ENCODE results near the gene PRICKLE4.
"Not testable (repeated sequence)": the region's sequence is repeated elsewhere in the genome, so short reads cannot be mapped to it uniquely, and the experiment has no call there.

The PRICKLE4 gene

DNA sequence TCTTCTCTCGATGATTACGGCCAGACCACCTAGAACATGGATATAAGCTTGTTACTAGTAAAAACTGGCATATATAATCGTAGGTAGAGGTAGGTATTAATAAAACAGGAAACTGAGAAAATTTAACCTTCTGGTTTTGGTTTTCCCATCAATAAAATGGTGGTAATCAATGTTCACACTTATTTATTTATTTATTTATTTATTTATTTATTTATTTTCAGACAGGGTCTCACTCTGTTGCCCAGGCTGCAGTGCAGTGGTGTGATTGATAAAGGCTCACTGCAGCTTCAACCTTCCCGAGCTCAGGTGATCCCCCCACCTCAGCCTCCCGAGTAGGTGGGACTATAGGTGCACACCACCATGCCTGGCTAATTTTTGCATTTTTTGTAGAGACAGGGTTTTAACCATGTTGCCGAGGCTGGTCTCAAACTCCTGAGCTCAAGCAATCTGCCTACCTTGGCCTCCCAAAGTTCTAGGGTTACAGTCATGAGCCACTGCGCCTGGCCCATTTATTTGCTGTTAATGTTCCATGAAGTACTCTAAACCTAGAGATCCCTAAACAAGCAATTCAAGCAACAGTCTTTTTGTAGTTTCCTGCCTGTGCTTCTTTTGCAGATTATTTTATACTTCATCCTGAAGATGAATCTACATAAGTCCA lies 18.4 kb downstream of the PRICKLE4 start:
- no peak for DNase-seq (ENCODE audit: low read depth)

- no peak for DNase-seq (ENCODE audit: low read depth)
These were observed 19.0 kb downstream of the PRICKLE4 start for GRCh38 chr6:41799559-41799911.

DNA sequence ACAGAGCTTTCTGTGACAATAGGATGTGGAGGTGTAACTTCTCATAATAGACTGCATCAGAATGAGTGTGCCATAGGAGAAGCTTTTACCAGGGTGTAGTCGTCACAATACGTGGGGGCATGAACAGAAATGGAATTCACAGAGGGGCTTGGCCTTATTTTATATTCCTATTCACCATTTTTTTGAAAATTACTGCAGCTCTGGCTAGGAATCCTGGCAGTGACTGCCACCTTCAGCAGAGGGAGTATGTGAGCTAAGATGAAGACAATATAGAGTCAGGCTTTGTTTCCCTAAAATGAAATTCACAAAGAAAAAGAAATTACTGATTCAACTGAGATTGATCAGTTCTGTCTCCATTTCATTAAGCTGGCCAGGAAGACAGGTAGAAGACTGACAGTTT lies 20.8 kb downstream of the PRICKLE4 start:
- no peak for DNase-seq (ENCODE audit: low read depth)

GRCh38 chr6:41805830-41806774 lies 25.5 kb downstream of the PRICKLE4 start:
- no peak for DNase-seq (ENCODE audit: low read depth)

- no peak for DNase-seq (ENCODE audit: low read depth)
These were observed 30.5 kb downstream of the PRICKLE4 start for GRCh38 chr6:41811095-41811494.

GRCh38 chr6:41811946-41812345 lies 31.4 kb downstream of the PRICKLE4 start:
- DNase-seq (ENCODE audit: low read depth) = not testable (repeated sequence)

GRCh38 chr6:41813469-41813868 lies 32.9 kb downstream of the PRICKLE4 start:
- DNase-seq (ENCODE audit: low read depth) = no peak

DNA sequence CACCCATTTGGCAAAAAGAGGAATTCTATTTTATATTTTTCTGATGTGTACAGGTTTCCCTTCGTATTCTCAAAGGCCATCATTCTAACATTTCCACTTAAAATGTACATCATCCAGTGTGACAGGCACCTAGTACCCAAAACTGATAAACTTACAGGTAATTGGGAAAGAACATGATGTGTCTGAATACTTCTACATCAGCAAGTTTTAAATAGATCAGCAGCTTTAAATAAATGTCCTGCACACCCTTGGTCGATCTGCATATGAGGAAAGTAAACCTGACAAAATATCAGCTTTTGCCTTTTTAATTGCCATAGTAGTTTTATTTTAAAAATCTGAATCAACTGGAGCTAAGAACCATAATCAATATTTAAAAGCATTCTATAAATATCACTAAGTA lies 33.4 kb downstream of the PRICKLE4 start:
- DNase-seq (ENCODE audit: low read depth) = no peak

DNA sequence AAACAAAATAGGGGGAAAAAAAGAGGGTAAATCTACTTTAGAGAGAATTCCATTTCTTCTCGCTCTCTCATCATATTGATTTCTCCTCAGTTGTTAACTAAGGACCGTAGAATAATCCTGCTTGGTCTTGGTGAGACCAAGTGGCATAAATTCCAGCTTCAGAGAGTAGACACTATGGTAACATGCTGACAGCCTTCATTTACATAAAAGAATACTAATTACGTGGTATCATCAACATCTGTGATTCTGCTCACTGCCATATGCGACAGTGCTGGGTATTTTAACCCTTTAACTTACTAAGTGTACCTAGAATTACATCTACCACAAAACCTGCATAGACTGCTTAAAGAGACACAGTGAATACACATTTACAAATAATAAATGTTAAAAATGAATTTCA lies 34.0 kb downstream of the PRICKLE4 start:
- DNase-seq (ENCODE audit: low read depth) = no peak

GRCh38 chr6:41815587-41815986 lies 35.0 kb downstream of the PRICKLE4 start:
- no peak for DNase-seq (ENCODE audit: low read depth)

DNA sequence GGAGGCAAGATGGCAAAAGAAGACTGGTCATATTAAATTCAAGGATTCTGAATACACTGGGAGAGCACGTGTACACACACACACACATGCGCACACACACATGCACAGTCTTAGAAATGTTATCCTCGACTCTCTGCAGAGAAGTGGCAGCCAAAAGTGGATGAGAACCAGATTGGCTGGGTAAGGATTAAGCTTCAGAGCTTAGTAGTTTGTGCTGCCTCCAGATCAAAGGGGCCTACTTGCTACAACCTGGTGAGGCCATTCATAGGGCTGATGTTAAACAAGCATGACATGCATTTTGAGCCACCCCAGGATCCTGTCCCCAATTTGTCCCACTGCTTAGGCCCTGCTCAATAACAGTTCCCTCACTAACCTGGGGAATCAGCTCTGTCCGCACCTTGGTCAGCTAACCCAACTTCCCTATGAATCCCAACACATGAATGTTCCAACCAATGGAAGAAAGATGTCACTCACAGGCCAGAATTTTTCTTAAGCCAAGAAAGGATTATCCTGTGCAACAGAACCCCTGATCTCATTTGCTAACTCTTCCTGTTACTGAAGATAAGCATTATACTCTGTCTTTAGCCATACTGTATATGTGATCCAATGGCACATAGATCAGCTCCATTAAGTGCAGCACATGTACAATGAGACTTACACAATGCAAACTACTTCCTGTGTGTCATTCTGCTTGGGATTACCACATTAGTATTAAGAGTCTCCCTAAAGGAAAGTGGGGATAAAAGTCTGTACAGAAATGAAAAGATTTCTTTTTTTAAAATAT lies 37.9 kb downstream of the PRICKLE4 start:
- DNase-seq (ENCODE audit: low read depth) = no peak

GRCh38 chr6:41821266-41821665 lies 40.7 kb downstream of the PRICKLE4 start:
- no peak for DNase-seq (ENCODE audit: low read depth)

DNA sequence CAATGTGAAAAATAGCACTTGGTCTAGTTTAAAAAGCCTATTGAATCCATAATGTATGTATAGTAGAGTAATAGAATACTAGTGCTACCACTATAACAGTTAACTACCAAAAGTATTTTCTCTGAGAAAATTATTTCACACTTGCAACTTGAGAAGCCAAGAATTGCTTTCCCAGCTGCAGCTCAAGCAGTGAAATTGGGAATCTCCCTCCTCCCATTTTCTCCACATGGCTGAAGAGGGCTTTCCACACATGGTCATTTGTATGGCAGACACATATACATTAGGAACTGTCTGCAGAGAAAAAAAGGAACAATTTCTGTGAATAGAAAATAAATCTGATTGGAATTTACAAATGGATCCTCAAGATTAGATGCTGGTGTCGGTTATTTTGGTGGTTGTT lies 41.4 kb downstream of the PRICKLE4 start:
- no peak for DNase-seq (ENCODE audit: low read depth)

DNA sequence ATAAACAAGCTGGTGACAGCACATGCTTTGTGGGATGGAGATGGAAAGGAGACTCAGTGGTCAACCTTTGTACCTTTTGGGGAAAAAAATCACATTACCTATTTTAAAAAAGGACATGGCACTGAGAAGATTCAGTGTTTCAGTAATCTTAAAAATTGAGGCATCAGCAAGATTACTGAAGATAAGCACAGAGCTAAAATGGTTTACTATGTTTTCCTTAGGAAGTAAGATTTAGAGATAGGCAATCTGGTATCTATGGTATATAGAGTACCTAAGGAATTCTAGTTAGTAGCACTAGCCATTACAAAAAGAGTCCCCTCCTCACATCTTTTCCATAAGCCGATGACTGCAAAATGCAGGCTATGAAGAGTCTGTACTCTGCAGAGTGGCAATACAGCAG lies 42.6 kb downstream of the PRICKLE4 start:
- no peak for DNase-seq (ENCODE audit: low read depth)

DNA sequence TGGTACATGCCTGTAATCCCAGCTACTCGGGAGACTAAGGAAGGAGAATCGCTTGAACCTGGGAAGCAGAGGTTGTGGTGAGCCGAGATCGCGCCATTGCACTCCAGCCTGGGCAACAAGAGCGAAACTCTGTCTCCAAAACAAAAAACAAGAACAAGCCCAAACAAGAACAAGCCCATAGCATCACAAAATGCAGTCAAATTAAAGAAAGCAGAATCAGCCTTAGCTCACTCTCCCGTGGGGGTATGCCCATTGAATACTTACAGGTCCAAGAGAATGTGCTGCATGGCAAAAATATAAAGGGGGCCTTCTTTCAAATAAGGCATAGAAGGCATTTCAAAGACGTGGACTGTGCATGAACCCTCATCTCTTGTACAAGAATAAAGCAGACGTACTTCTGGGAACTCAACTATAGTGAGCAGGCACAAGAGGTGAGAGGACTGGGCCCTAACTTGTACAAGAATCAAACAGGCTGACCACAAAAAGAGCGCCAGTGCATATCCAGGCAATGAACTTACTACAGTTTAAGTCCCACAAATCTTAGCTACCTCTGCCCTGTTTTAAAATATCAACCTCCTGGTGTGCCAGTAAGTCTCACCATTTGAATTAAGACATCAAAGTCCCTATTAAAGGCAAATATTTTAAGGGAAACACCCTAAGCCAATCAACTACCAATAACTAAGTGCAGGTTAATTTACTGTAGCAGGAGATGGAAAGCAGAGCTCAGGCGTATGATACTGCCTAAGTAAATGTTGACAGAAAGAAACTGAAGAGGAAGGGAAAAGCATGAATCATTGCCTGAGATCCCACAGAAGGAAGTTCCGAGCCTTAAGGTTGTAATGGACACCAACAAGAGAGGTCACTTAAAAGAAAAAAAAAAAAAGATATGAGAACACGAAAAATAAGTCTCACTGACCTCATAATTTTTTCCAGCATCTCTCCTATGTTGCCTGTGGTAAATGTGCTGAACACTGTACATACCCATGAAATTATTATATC lies 44.3 kb downstream of the PRICKLE4 start:
- DNase-seq (ENCODE audit: low read depth) = no peak

GRCh38 chr6:41826343-41827022 lies 45.9 kb downstream of the PRICKLE4 start:
- DNase-seq (ENCODE audit: low read depth) = no peak

GRCh38 chr6:41832263-41832662 lies 51.7 kb downstream of the PRICKLE4 start:
- no peak for DNase-seq (ENCODE audit: low read depth)

DNA sequence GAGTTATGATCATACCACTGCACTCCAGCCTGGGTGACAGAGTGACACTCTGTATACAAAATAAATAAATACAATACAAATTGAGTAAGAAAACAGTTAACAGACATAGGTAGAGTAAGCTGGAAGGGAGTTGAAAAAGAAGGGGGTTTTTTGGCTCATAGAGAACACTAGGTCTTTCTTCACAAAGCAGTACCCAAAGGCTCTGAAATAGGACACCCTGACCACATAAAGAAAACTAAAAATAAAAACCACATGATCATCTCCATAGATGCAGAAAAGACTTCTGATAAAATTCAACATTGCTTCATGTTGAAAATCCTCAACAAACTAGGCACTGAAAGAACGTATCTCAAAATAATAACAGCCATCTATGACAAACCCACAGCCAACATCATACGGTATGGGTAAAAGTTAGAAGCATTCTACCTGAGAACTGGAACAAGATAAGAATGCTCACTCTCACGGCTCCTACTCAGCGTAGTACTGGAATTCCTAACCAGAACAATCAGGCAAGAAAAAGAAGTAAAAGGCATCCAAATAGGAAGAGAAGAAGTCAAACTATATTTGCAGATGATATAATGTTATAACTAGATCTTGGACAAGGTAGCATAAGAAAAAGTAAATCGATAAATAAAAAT lies 55.6 kb downstream of the PRICKLE4 start:
- DNase-seq (ENCODE audit: low read depth) = no peak

DNA sequence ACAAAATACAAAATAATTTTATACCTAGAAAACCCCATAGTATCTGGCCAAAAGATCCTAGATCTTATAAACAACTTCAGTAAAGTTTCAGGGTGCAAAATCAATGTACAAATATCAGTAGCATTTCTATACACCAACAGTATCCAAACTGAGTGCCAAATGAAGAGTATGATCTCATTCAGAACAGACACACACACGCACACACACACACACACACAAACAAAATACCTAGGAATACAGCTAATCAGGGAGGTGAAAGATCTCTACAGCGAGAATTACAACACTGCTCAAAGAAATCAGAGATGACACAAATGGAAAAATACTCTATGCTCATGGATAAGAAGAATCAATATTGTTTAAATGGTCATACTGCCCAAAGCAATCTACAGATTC lies 56.1 kb downstream of the PRICKLE4 start:
- DNase-seq (ENCODE audit: low read depth) = no peak

Measured in activated T-helper 1 cell treated with Interleukin-2 at 50 U/mL for 16 hours (primary cell).